HCEC 1CT (cell line): Measurements from ENCODE around the gene TMEM238.

Experiments
- DNase-seq: peaks from one replicate; pipeline ENCODE4 v3.0.0-alpha.2; 2017

Gene TMEM238

GRCh38 chr19:55400281-55401087 lies 16.4 kb upstream of the TMEM238 start:
- DNase-seq, result no peak

- no peak for DNase-seq
These were observed 14.3 kb upstream of the TMEM238 start for GRCh38 chr19:55398200-55398925.

- no peak for DNase-seq
These were observed 9.0 kb upstream of the TMEM238 start for GRCh38 chr19:55392820-55393761.

GRCh38 chr19:55391702-55392615 lies 7.9 kb upstream of the TMEM238 start:
- DNase-seq, result peak; percentile 49

- DNase-seq, result no peak
These were observed 7.1 kb upstream of the TMEM238 start for GRCh38 chr19:55391191-55391670.

GRCh38 chr19:55390461-55390880 lies 6.4 kb upstream of the TMEM238 start:
- DNase-seq, result no peak

GRCh38 chr19:55389386-55390317 lies 5.6 kb upstream of the TMEM238 start:
- no peak for DNase-seq

GRCh38 chr19:55387736-55388497 lies 3.8 kb upstream of the TMEM238 start:
- no peak for DNase-seq

- no peak for DNase-seq
These were observed 2.4 kb upstream of the TMEM238 start for GRCh38 chr19:55386493-55386971.

- DNase-seq, result peak; percentile 95
These were observed 1.8 kb upstream of the TMEM238 start, which contains the start of gene RPL28 for GRCh38 chr19:55385724-55386492. Gene RPL28 (plus strand): TSS chr19:55385932. CDS start chr19:55386358, 426 bp downstream.

GRCh38 chr19:55384920-55385723 lies 1.0 kb upstream of the TMEM238 start:
- DNase-seq, result peak; percentile 90

GRCh38 chr19:55383279-55384130 lies 587 bp downstream of the TMEM238 start:
- peak; percentile 64 for DNase-seq

- DNase-seq, result no peak
These were observed 1.5 kb downstream of the TMEM238 start for GRCh38 chr19:55382522-55383054.

- no peak for DNase-seq
These were observed 2.1 kb downstream of the TMEM238 start for GRCh38 chr19:55382013-55382412.

GRCh38 chr19:55379174-55379573 lies 4.9 kb downstream of the TMEM238 start:
- no peak for DNase-seq

GRCh38 chr19:55377356-55378131 lies 6.5 kb downstream of the TMEM238 start:
- DNase-seq, result no peak
